NOMO-1 treated with DMSO at 0.1 percent for 48 hours (cell line): ENCODE data around the gene CSNK1D.
A peak's percentile ranks its signal among the peaks of the same experiment; 100 is the strongest.

Source experiments
- DNase-seq: peaks from one replicate; lab custom pipeline; 2025; ENCODE audit not compliant: unreplicated experiment; lab: John Stamatoyannopoulos, UW

CSNK1D gene

GRCh38 chr17:82253179-82253544 lies 20.3 kb downstream of the CSNK1D start:
- no peak for DNase-seq

GRCh38 chr17:82252511-82253178 lies 20.9 kb downstream of the CSNK1D start:
- DNase-seq, result no peak

- no peak for DNase-seq
These were observed 22.5 kb downstream of the CSNK1D start for GRCh38 chr17:82250868-82251500.

GRCh38 chr17:82249896-82250581 lies 23.5 kb downstream of the CSNK1D start:
- no peak for DNase-seq

- DNase-seq, result no peak
These were observed 24.5 kb downstream of the CSNK1D start for GRCh38 chr17:82248815-82249674.

GRCh38 chr17:82247856-82248671 lies 25.4 kb downstream of the CSNK1D start:
- DNase-seq, result no peak

- no peak for DNase-seq
These were observed 26.2 kb downstream of the CSNK1D start for GRCh38 chr17:82247182-82247823.

GRCh38 chr17:82246365-82247181 lies 26.9 kb downstream of the CSNK1D start:
- DNase-seq, result no peak

- no peak for DNase-seq
These were observed 27.5 kb downstream of the CSNK1D start for GRCh38 chr17:82246040-82246364.

GRCh38 chr17:82245134-82246039 lies 28.1 kb downstream of the CSNK1D start:
- DNase-seq, result no peak

GRCh38 chr17:82244413-82245133 lies 28.9 kb downstream of the CSNK1D start:
- peak; percentile 21 for DNase-seq

- no peak for DNase-seq
These were observed 29.7 kb downstream of the CSNK1D start for GRCh38 chr17:82243648-82244412.

- DNase-seq, result no peak
These were observed 30.4 kb downstream of the CSNK1D start for GRCh38 chr17:82242977-82243647.

- DNase-seq, result no peak
These were observed 30.9 kb downstream of the CSNK1D start for GRCh38 chr17:82242698-82242976.

- DNase-seq, result no peak
These were observed 31.4 kb downstream of the CSNK1D start for GRCh38 chr17:82241926-82242697.
